Mononuclear cell (primary cell): ENCODE results near the gene ANXA5. TPM values are rescaled to one million over a fixed set of nuclear protein-coding genes. Genes with fewer than 3 reads are reported as not detected.
A peak's percentile ranks its signal among the peaks of the same experiment; 100 is the strongest.

Experiments used
- H3K27me3 ChIP-seq: 2 replicates; pipeline ENCODE4 v1.6.0; 2011; ENCODE audit warnings: low read length, control low read depth; ENCODE audit not compliant: insufficient read depth
- H3K4me1 ChIP-seq: 2 replicates; pipeline ENCODE4 v1.5.1; 2011; ENCODE audit warnings: mild to moderate bottlenecking, low read length, control low read depth; ENCODE audit not compliant: insufficient read depth
- H3K4me3 ChIP-seq: 2 replicates; pipeline ENCODE4 v1.5.1; 2011; ENCODE audit warnings: mild to moderate bottlenecking, low read length, moderate library complexity
- H3K9me3 ChIP-seq: 2 replicates; pipeline ENCODE4 v1.5.1; 2011; ENCODE audit warnings: low read depth, mild to moderate bottlenecking, control low read depth, low read length
- total RNA-seq: library from RNA; depleted of rRNA; stranded (reverse); fragments of >200 nt; gene quantifications from one replicate; pipeline ENCODE4 v1.2.3, GENCODE V29; 2012

The ANXA5 gene
- total RNA-seq, 1 donor, result 248 TPM

DNA sequence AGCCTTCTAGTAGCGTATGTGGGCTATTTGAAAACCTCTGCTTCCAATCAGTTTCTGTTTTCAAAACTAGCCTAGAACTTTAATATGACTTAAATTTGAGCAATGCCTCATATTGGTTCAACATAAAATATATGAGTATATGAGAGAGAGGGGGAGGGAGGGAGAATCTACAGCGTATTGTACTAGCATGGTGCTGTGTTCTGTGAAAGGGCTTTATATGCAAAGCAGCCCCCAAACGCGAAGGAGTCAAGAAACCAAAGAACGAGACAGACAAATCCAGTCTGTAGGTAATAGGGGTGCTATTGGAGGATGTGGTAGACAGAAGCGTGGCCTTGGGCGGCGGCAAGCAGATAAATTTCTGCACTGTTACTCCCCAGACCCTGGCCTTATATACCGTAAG is 784 bp upstream of the ANXA5 start:
- H3K27me3 ChIP-seq, result peaks cover 7% of the 10 kb centered on the region
- peak overlapping the region; percentile 91 for H3K4me3 ChIP-seq
- H3K9me3 ChIP-seq, result no peaks in the 10 kb centered on the region
- H3K4me1 ChIP-seq, result peaks cover 33% of the 10 kb centered on the region

DNA sequence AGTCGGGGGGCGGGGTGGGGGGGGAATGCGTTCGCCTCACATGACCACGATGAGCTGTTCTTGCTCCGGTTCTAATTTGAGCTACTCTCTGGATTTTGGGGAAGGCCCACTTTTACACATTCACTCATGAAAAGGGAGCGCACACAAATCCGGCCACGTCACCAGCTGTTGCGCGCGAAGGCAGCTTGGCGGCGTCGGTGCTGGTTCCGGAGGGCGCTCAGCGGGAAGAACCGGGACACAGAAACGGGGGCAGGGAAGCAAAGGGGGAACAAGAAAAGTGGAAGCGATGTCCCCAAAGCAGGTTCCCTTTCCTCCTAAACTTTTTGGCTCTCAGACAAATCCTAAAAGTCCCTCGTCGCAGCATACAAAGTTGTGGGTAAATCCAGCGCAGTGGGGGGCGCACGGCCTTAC is 605 bp downstream of the ANXA5 start:
- H3K4me1 ChIP-seq, result peaks cover 39% of the 10 kb centered on the region
- peaks cover 7% of the 10 kb centered on the region for H3K27me3 ChIP-seq
- no peaks in the 10 kb centered on the region for H3K9me3 ChIP-seq
- H3K4me3 ChIP-seq, result peak overlapping the region; percentile 91

DNA sequence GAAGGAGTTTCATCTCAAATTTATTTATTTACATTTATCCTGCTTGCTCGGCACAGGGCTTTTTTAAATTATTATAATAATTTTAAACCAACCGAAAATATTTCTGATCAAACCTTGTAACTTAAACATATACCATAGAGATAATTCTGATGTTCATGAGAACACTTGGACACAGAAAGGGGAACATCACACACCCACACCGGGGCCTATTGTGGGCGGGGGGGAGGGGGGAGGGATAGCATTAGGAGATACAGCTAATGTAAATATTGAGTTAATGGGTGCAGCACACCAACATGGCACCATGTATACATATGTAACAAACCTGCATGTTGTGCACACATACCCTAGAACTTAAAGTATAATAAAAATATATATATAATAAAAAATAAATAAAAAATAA is 2.9 kb downstream of the ANXA5 start:
- H3K4me3 ChIP-seq, result no peak overlapping the region
- H3K27me3 ChIP-seq, result peaks cover 3% of the 10 kb centered on the region
- peaks cover 51% of the 10 kb centered on the region for H3K4me1 ChIP-seq
- H3K9me3 ChIP-seq, result no peaks in the 10 kb centered on the region

DNA sequence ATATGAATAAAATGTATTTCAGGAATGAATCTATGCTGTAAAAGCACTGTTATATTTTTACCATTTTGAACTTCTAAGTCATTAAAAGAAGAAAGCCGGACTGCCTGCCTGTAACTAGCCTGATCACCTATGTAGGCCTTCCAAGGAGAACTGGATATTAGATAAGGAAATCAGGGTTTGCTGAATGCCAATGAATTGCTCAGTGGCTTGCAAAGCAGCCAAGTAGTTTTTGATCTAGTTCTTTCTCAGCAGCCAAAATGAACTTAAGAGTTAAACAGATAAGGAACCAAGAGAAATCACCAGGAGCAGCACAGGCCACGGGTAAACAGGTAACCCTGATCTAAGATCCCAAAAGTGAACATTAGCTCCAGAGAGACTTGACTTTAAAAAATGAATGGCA is 3.3 kb downstream of the ANXA5 start:
- Histone ChIP-seq H3K27me3 (no peaks in the 10 kb centered on the region), H3K9me3 (no peaks in the 10 kb centered on the region), H3K4me3 (no peak overlapping the region), H3K4me1 (peaks cover 55% of the 10 kb centered on the region)

DNA sequence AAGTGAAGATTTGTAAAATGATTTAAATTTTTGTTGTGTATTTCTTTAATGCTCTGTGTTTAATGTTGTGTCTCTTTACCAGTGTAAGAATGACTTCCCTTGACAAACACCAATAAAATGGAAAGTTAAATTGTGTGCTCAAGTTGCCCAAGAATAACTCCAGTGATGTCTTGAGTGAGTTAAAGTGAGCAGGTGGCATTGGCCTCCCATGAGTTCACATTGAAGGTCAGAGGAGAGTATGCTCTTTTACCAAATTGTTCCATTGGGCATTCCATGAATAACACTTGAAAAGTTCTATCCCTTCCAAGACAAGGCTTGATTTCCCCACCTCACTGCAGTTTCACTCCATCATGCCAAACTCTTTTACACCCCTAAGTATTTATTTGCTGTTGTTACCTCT is 4.5 kb downstream of the ANXA5 start:
- Histone ChIP-seq H3K4me1 (peaks cover 45% of the 10 kb centered on the region), H3K27me3 (no peaks in the 10 kb centered on the region), H3K4me3 (no peak overlapping the region), H3K9me3 (no peaks in the 10 kb centered on the region)

DNA sequence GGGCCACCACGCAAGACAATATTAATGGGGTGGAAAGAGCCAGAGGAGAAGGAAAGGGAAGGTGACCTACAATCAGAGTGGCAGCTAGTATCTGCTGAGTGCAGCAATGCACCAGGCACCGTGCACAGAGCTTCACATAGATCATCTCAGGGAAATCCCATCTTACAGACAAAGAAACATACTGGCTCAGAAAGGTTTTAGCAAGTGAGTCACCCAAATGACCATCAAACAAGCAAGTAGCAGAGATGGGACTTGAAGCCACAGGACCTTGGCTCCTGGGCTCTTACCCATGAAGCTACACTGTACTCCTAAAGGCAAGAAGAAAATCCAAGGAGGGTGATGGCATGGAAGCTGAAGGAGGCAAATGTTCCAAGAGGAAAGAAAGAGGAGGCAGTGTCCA is 6.8 kb downstream of the ANXA5 start:
- no peaks in the 10 kb centered on the region for H3K9me3 ChIP-seq
- no peak overlapping the region for H3K4me3 ChIP-seq
- peaks cover 31% of the 10 kb centered on the region for H3K4me1 ChIP-seq
- H3K27me3 ChIP-seq, result no peaks in the 10 kb centered on the region

DNA sequence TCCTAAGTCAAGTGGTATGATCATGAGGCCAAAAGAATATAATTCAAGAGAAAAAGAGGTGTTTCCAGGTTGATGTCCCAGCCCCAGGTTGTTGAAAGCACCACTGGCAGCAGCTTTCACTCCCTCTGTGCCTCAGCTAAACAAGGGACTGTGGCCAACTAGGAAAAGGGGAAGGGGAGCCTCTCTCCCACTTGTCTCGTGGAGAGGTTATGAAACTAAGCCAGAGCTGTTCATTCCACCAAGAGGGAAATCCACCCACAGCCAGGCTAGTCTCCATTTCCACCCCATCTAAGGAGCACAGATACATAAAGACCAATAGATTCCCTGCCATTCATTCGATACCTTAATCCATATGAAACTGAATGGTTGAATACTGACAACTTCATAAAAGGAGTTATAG is 8.1 kb downstream of the ANXA5 start:
- Histone ChIP-seq H3K4me3 (no peak overlapping the region), H3K27me3 (no peaks in the 10 kb centered on the region), H3K9me3 (no peaks in the 10 kb centered on the region), H3K4me1 (peaks cover 28% of the 10 kb centered on the region)

DNA sequence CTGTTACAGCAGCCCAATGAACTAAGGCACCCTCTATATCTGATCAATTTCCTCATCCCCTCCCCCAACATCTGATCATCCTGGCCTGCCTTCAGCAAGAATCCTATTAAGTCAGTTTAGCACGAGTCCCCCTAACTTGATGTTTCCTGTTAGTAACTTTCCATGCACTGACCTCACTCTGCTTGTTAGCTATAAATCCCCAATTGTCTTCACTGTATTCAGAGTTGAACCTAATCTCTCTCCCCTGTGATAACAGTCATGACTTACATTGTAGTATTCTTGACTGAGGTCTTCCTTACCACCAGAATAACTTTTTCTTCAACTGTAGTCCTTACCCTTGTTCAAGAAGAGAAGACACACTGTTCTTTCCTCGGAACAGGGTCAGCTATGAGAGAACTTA is 8.5 kb downstream of the ANXA5 start:
- no peaks in the 10 kb centered on the region for H3K9me3 ChIP-seq
- no peak overlapping the region for H3K4me3 ChIP-seq
- H3K27me3 ChIP-seq, result no peaks in the 10 kb centered on the region
- H3K4me1 ChIP-seq, result peaks cover 25% of the 10 kb centered on the region

DNA sequence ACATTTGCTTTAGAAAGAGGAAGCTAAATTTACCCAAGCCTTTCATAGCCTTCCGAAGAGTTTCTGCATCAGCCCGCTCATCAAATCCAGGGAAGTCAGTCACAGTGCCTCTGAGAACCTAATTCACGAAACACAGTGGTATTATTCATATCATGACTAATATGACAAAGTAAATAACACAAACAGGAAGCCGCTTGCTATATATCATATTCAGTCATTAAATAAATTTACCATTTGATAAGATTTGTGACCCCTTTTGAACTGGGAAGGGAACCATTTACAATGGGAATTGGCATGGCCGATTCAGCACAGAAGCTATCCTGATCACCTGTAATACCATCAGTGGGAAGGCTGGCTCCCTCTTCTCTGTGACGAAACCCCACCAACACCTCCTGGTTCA is 10.5 kb downstream of the ANXA5 start:
- Histone ChIP-seq H3K9me3 (no peaks in the 10 kb centered on the region), H3K4me1 (peaks cover 16% of the 10 kb centered on the region), H3K27me3 (no peaks in the 10 kb centered on the region), H3K4me3 (no peak overlapping the region)

DNA sequence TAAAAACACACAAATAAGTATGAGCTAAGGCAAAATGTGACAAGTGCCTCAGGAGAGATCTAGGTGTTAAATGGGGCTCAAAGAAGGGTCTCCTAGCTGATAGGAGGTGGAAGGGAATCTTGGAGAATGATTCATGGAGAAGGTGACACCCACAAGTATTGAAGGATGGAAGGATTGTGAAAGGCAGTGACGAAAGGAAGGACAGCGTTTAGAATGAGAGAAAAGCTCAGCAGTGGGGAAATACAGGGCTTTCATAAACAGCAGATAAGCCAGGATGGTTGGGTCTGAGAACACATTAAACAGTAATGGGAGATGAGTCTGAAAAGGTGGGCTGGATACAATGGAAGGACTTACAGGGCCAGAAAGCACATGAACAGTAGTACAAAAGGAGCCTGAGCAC is 11.5 kb downstream of the ANXA5 start:
- H3K4me1 ChIP-seq, result peaks cover 9% of the 10 kb centered on the region
- H3K27me3 ChIP-seq, result no peaks in the 10 kb centered on the region
- no peaks in the 10 kb centered on the region for H3K9me3 ChIP-seq
- no peak overlapping the region for H3K4me3 ChIP-seq

DNA sequence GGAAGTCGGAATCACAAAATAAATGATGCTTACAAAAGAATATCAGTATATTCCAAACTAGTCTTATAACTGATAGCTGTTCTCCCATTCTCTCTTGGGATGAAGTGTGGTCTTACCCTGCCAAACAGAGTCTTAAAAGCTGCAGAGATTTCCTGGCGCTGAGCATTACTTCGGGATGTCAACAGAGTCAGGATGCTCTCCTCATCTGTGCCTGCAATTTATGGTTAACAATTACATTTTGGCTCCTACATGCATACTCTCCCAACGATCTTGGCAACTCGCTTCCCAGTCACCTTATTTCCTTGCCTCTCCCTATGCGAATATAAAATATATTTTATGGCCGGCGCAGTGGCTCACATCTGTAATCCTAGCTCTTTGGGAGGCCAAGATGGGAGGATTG is 12.2 kb downstream of the ANXA5 start:
- Histone ChIP-seq H3K4me3 (no peak overlapping the region), H3K27me3 (no peaks in the 10 kb centered on the region), H3K4me1 (peaks cover 3% of the 10 kb centered on the region), H3K9me3 (no peaks in the 10 kb centered on the region)

DNA sequence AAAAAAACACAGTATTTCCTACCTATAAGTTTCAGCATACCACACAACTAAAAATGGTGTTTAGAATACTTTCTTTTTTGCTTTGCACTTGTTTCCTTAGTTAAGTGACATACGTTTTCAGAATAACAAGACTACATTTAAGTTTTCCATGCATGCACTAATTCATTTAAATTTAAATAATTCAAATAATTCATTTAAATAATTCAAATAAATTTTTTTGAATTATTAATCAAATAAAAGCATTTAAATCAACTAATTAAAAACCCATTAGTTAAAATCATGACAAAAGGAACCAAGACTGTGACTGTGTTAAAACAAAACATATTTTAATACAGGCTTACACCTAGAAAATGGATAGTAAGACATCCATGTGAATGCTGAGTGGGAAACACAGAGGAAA is 12.8 kb downstream of the ANXA5 start:
- Histone ChIP-seq H3K4me3 (no peak overlapping the region), H3K4me1 (peaks cover 3% of the 10 kb centered on the region), H3K27me3 (no peaks in the 10 kb centered on the region), H3K9me3 (no peaks in the 10 kb centered on the region)

DNA sequence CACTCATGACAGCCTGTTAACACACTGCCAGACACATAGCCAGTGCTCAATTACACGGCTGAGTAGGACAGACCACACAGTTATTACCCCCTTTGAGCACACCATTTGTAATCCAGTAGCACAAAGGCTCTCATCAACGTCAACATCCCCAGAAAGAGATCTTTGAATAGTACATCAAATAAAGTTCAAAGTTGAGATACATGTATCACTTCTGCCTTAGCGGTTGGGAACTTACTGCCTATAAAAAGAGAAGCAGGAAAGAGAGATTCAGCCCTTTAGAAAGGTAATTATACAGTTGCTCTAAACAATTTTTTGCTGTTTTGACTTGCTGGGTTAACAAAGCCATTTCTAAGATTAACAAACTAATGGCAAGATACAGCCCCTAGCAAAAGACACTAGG is 16.2 kb downstream of the ANXA5 start:
- no peaks in the 10 kb centered on the region for H3K4me1 ChIP-seq
- no peak overlapping the region for H3K4me3 ChIP-seq
- H3K27me3 ChIP-seq, result no peaks in the 10 kb centered on the region
- no peaks in the 10 kb centered on the region for H3K9me3 ChIP-seq

DNA sequence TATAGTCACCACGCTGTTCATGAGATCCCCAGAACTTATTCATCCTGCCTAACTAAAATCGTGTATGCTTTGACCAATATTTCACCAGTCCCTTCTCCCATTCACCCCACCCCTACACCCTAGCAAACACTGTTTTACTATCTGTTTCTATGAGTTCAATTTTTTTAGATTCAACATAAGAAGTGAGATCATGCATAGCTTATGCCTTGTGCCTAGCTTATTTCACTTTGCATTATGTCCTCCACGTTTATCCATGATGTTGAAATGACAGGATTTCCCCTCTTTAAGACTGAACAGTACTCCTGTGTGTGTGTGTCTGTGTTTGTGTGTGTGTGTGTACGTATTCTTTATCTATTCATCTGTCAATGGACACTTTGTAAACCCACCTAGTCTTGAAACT is 16.8 kb downstream of the ANXA5 start:
- no peaks in the 10 kb centered on the region for H3K4me1 ChIP-seq
- H3K27me3 ChIP-seq, result no peaks in the 10 kb centered on the region
- H3K4me3 ChIP-seq, result no peak overlapping the region
- H3K9me3 ChIP-seq, result no peaks in the 10 kb centered on the region

DNA sequence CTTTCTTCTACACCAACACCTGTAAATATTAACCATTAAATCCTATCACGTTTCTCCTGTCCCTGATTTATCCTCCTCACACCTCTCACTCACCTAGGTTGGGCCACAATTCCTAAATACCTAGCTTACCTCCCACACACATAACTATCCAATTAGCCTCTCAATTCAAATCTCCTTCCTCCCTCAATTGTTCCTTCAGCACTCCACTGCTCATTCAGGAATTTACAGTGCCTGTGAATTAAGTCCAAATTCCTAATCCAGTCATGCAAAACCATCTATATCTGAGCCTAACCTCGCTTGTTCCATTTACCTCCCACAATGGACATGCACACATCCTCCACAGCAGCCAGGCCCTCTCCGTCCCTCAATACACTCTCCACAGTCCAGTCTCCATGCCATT is 17.5 kb downstream of the ANXA5 start:
- H3K4me1 ChIP-seq, result no peaks in the 10 kb centered on the region
- no peaks in the 10 kb centered on the region for H3K27me3 ChIP-seq
- no peaks in the 10 kb centered on the region for H3K9me3 ChIP-seq
- H3K4me3 ChIP-seq, result no peak overlapping the region

DNA sequence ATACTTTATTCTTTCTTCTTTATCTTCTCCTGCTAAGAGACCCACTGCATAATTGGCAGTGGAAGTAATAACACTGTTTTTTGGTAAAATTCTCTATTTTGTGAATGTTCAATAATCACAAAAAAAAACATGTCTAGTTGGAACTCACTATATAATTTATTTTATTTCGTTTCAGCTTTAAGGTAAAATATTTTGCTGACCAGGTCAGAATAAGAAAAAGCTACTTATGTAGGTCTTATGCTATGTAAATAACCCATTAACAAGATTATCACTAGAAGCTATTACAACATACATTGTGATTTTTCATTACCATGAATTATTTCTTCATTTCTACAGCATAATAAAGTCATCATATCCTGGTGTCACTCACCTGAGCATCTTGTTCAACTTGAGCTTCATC is 19.3 kb downstream of the ANXA5 start:
- Histone ChIP-seq H3K27me3 (no peaks in the 10 kb centered on the region), H3K4me3 (no peak overlapping the region), H3K9me3 (no peaks in the 10 kb centered on the region), H3K4me1 (no peaks in the 10 kb centered on the region)
